ENCODE measurements around the gene ZNF512B.
"Not testable (repeated sequence)": the region's sequence is repeated elsewhere in the genome, so short reads cannot be mapped to it uniquely, and the experiment has no call there.

ZNF512B gene

DNA sequence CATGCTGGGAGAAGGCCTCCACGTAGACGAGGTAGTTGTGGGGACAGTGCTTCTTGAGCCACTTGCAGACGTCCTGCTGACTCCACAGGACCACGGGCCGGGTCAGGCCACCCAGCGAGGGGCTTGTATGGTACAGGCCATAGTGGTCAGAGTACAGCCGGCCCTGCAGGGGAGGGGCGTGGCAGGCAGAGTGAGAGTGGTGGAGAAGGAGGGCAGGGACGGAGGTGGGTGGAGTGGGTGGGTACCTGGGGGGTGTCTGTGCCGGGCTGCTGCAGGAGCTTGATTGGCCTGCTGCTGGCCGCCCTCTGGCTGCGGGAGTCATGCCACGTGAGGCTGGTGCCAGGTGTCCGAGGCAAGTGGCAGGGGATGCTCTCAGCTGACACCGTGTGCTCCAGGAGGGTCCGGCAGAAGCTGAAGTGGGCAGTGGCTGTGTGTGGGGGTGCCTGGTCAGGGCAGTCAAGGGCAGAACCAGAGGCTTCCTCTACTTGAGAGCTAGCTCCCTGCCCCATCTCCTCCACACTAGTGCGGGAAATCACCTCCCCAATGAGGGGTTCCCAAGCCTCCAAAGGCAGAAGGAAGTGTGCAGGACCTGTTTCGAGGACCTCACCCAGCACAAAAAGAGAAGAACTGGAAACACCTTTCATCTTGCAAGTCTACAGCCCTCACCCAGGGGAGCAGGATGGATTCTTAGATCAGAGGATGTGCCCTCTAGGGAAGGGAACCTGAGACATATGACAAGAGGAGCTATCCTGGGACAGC, 7.4 kb upstream of the ZNF512B start:
- no peak for DNase-seq

DNA sequence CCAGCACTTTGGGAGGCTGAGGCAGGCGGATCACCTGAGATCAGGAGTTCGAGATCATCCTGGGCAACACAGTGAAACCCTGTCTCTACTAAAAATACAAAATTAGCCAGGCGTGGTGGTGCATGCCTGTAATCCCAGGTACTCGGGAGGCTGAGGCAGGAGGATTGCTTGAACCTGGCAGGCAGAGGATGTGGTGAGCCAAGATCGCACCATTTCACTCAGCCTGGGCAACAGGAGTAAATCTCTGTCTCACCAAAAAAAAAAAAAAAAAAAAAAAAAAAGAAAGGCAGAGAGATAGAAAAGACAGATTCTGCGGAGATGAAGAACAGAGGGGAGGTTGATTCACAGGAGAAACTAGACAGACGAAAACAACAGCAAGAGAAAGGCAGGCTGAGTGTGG, 6.8 kb upstream of the ZNF512B start:
- DNase-seq = not testable (repeated sequence)

DNA sequence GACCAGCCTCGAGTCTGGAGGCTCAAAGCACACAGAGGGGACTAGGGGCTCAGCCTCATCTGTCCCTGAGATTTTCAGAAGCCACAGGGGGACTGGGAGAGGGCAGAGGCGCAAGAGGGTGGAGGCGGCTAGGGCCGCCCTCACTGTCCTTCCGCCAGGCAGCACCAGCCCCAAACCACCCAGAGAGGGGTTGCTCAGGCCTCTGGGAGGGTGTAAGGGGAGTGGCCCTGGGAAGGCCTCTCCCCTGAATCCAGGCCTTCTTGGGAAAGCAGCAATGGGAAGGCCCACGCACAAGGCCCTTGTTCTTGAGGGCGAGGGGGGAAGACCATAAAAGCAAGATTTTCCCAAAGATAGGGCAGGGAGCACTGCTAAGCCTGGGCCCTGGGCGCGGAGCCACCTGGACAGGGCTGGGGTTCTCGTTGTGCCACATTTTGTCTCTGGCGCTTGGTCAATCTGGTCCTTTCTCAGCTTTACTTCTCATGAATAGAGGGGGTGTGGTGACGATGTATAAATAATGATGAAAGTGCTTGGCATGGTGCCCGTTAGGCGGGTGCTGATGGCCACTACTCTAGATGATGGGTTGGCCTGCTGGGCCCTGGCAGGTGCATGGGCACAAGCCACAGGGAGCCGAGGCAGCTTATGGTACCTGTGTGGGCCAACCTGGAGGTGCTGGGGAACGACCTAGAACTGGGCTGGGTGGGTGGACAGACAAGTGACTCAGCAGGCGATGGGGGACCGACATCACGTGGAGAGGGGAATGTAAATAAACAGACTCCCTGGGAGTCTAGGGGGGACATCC, 4.9 kb upstream of the ZNF512B start:
- DNase-seq = no peak

DNA sequence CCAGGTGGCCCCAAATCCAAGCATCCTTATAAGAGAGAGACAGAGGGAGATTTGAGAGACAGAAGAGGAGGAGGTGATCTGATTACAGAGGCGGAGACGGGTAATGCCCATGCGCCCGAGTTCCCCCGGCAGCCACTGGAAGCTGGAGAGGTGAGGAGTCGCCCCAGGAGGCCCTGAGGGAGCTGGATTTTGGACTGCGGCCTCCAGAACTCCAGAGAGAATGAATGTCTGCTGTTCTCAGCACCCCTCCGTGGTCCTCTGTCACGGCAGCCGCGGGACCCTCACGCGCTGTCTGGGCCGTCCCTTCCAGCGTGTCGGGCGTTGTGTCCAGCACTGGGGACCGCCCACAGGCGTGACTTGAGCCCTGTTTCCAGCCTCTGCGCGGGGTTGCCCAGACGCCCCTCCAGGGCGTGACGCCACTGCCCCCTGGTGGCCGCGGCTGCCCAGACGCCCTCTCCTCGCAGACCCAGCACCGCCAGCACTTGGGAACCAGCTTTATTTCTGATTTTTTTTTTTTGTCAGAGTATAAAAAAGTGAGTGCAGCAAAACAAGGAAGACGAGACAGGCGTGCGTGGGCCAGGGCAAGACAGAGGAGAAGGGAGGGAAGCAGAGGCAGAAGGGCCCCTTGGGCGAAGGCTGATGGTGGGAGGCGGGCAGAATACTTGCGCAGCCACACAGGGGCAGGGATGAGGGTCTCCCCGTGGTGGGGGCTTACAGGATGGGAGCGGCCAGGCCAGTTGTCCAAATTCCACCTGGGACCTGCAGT, 4.1 kb upstream of the ZNF512B start:
- DNase-seq = peak; percentile 92

DNA sequence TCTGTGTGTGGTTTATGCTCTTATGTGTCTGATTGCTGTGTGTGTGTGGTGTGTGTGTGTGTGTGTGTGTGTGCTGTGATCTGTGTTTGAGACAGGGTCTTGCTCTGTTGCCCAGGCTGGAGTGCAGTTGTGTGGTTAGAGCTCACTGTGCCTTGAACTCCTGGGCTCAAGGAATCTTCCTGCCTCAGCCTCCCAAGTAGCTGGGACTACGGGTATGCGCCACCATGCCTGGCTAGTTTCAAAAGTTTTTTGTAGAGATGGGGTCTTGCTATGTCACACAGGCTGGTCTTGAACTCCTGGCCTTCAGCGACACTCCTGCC, 3.4 kb upstream of the ZNF512B start:
- no peak for DNase-seq

DNA sequence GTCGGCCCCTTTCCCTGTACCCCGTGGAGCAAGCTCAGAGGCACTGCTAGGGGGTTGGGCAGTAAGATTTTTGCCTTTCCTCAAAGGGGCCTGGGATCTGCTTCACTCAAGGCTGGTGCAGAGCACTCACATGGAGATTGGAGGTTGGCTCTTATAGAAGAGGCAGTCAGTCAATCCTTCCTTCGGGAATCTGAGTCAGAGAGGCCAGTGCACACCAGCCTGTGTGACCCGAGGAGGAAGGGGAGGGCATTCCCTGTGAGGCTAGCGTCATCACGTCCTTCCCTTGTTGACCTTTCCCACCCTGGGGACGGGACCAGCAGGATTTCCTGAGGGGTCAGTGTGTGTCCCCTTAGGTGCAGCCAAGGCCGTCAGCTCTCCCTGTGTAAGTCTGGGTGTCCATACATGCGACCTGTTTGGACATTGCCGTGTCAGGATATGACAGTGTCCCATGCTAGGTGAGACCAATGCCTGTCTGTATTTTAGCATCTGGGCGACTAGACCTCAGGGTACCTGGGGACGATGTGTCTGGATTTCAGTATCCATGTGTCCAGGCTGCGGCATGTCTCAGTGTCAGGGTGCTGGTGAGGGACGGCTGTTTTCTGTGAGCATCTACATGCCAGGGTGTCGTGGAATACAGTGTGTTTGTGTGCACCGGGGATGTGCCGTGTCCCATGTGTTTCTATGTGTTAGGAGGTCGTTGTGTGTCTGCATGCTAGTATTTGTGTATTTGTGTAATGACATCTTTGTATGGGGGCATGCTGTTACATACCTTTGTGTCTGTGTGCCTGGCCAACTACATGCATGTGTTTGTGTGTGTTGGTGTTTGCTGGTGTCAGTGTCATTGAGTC, 2.8 kb upstream of the ZNF512B start:
- DNase-seq = no peak

DNA sequence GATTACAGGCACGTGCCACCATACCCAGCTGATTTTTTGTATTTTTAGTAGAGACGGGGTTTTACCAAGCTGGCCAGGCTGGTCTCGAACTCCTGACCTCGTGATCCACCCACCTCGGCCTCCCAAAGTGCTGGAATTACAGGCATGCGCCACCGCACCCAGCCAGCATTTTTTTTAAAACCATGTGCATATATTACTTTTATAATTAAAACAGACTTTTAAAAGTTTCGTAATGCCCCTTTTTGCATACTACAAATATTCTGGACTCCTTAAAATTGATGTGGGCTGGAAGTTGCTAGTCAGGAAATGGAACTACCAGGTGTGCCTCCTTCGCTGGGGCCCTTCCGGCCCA, 2.2 kb upstream of the ZNF512B start:
- DNase-seq = not testable (repeated sequence)

DNA sequence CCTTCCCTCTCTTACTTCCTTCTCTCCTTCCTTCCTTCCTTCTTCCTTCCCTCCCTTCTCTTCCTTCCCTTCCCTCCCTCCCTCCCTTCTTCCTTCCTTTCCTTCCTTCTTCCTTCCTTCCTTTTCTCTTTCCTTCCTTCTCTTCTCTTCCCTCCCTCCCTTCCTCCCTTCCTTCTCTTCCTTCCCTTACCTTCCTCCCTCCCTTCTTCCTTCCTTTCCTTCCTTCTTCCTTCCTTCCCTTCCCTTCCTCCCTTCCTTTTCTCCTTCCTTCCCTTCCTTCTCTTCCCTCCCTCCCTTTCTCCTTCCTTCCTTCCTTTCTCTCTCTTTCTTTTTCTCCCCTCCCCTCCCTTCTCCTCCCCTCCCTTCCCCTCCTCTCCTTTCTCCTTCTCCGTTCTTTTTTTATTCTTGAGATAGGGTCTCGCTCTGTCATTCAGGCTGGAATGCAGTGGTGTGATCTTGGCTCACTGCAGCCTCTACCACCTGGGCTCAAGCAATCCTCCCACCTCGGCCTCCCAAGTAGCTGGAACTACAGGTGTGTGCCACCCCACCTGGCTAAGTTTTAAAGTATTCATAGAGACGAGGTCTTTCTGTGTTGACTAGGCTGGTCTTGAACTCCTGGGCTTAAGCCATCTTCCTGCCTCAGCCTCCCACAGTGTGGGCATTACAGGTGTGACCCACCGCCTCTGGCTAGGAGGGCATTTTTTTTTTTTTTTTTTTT, 1.1 kb upstream of the ZNF512B start:
- DNase-seq = no peak

DNA sequence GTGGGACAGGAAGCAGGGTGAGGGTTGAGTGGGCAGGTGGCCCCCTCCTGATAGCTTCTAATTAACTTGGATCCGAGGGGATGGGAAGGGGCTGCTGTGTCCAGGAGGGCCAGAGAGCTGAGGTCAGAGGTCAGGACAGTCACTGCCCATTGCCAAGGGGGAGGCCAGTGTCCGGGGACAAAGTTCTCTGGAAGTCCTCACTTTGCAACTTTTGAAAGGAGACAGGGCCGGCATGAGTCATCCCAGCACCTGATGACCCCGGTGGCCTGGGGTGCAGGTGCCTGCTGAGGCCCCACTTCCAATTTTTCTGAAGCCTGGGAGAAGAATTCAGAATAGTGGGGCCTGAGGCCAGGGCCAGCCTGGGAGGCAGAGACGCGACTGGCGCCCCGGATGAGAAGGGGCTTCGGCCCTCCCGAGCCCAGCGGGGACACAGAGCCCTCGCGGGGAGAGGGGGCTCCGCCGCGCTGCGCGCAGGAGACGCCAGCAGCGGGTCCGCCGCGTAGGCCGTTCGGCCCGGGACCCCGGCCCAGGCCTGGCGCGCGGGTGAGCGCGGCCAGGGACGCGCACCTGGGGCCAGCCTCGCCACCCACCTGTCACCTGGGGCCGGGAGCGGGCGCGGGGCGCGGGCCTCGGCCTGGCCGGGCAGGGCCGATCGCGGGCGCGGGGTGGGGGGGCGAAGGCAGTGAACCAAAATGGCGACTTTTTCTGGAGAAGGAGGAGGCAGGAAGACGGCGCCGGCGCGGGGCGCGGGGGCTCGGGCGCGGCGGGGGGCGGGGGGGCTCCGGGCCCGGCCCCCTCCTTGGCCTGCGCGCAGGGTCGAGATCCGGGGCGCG, 586 bp downstream of the ZNF512B start:
- no peak for DNase-seq

DNA sequence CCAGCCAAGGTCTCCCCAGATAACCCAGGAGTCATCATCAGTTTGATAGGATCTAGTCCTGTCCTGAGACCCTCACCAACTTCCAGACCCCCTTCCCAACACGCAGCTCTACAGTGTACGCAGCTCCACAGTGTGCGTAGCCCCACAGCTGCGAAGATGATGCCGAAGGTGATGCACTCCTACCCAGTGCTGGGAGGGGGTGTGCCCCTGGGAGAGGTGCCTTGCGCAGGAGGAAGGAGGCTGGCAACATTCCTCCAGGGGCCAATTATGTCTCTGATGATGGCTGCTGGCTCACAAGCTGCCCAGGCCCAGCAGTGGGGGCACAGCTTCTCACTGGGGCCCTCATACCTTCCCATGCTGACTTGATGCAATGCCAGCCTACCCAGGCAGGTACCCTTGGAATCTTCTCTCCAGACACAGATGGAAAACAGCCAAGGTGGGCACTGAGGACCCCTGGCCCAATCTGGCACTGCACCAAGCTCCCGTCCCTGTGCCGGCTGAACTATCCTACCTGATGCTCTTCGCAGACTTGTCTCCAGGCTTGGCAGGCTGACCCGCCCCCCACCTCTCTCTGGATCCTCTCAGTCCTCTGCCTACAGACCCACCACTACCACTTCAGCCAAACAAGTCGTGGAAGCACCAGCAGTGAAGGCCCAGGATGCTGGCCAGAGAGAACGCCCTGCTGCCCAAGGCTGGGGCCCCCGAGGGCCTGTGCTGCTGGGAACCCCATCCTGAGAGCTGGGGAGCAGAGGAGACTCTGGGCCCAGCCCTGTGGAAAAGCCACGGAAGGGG, 1.4 kb downstream of the ZNF512B start:
- peak; percentile 42 for DNase-seq

DNA sequence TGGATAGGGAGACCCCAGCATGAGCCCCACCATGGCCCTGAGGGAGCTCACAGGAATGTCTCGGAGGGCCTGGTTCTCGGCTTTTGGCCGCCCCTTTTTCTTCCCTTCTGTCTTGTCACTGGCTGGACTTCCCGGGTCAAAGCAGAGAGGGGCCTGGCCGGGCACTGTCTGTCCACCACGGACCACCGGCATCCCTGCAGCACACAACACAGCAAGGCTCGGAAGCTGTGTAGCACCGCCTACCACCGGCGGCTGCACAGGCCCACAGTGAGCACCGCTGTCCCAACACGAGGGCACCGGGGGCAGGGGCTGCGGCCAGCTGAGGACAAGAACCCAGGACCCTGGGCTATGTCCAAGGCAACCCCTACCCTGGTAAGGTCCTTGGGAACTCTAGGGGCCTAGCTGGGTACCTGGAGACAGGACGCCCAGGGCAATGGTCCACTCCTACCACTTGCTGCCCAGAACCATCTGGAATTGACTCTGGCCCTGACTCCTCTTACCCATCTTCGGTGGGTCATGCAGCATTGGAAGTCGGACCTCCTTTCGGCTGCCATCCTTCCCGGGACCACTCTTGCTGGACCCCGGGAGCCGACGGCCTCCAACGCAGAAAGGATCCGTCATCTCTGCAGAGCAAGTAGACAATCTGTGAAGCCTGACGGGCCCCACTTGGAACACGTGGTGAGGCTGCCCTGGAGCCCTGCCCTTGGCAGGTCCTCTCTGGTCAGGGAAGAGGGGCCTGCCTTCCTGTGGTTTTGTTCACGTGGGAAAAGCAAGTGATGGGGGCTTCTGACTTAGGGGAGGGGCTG, 2.2 kb downstream of the ZNF512B start:
- peak; percentile 39 for DNase-seq

DNA sequence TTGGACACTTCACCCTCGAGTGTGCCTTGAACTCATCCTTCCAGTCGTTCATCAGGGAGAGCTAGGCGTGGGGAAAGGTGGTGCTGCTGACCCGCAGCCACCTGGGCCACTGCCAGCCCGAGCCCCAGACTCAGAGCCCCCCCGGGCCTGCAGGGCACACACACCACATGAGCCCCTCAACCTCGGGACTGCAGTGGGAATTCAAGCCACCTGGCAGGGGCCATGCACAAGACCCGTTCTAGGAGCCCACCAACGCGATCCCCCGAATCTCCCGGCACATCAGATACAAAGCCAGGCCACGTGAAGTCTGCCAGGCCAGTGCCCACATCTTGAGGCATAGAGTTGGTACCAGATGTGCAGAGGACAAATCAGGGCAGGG, 2.8 kb downstream of the ZNF512B start:
- peak; percentile 35 for DNase-seq

DNA sequence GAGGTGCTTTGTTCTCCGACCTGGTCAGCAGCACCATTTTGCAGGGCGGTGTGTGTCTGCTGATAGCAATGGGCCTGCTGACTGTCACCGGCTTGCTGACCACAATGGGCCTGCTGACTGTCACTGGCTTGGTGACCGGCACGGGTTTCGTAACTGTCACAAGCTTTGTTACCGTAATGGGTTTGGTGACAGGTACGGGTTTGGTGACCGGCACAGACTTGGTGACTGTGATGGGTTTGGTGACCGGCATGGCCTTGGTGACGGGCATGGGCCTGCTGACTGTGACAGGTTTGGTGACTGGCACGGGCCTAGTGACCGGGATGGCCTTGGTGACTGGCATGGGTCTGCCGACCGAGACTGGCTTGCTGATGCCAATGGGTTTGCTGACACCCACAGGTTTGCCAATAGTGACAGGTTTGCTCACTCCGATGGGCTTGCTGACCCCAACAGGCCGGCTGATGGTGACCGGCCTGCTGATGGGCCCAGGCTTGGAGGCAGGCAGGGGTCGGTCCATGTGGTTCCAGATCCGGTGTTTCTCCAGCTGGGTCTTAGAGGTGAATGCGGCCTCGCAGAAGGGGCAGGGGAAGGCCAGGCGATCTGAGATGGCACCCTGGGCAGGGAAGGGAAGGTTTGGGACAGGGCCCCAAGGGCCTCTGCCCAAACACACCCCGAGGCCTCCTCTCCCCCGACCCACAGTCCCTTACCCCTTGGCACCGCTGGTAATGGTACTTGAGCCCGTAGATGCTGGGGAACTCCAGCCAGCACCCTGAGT, 3.4 kb downstream of the ZNF512B start:
- DNase-seq = peak; percentile 38

DNA sequence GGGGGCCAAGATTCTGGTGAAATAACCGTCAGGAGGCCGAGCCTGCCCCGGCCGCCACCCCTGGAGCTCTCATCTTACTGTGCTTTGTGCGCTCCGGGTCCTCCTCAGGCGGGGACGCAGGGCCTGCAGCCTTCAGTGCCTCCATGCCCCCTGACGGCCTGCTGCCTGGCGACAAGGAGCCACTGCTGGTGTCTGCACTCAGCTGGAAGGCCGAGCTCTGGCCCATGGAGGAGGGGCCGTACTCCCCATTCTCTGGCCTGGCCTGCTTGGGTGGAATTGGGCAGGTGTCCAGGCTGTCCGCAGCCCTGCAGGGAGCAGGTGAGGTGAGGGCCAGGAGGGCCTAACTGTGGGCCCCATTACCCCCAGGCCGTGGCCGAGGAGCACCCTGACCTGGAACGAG, 5.3 kb downstream of the ZNF512B start:
- DNase-seq = peak; percentile 38

DNA sequence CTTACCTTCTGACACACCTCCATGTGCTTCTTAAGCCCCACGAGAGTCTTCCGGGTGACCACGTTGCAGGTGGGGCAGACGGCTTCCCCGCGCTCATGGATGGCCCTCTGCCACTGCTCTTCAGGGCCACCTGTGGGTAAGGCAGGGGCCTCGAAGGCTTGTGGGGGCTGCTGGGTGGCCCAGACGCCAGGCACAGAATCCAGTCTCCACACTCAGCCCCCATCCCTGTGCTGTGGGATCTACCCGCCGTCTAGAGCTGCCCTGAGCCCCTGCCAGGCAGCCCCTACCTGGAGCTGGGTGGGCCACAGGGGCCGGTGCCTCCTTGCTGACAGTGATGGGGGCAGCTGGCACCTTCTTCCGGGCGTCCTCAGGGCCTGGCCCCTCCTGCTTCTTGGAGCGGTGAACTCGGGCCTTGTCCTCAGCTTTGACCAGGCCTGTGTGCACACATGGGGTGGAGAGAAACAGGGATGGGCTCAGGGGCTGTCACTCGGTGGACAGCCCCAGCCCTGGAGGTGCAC, 5.9 kb downstream of the ZNF512B start:
- no peak for DNase-seq

DNA sequence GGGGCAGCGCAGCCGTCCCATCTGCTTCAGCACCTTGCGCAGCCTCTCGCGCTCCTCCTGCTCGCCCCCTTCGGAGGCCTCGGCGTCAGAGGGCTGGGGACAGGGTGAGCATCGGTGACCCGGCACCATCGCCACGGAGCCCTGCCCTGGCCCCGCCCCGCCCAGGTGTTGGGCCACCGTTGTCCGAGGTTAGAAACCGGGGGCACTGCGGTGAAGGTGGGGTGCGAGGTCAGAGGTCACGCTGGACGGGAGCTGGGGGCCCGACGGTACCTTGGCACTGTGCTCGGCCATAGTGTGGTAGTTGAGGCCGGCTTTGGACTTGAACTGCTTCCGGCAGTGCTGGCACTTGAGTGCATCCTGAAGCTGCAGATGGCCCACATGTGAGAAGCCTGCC, 6.4 kb downstream of the ZNF512B start:
- no peak for DNase-seq

DNA sequence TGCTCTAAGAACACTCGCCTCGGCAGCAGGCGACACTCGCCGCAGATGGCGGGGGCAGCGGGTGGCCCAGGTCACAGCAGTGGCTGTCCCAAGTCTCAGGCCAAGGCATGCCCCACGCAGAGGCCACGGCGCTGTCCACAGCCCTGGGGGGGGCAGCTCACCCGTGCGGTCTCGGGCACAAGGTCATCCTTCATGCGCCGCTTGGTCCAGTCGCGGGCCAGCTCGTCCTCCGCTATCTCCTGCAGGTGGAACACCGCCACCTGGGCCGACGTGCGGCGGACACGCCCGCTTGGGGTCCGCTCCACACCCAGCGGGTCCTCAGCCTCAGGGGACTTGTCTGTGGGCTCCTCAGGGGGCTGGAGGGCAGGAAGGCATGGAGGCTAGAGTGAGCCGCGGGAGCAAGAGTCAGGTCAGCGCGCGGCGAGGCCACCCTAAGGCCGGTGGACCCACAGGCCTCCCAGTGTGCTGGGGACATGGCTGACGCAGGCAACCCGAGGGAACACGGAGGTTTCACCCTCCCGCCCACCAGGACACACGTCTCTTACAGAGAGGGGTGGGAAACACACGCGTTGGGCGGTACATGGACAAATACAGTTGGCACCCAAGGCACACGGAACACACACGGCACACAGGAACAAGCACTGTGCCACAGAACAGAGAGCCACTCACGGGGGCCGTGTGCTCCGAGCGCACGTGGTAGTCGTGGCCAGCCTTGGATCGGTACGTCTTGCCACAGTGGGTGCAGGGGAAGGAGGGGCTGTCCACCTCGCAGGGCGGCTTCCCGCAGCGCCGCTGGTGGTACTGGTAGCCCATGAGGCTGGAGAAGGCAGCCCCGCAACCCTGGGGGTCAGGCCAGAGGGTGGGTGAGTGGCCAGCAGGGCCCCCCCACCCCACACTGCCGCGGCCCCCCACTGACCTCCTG, 7.0 kb downstream of the ZNF512B start:
- no peak for DNase-seq

All from right forelimb (tissue), 1 donor.